NCI-H2029 treated with DMSO at 0.1 percent for 48 hours (cell line): ENCODE data around the gene CBLB.
"Not testable (repeated sequence)": the region's sequence is repeated elsewhere in the genome, so short reads cannot be mapped to it uniquely, and the experiment has no call there.

Source experiments
- DNase-seq: peaks from one replicate; lab custom pipeline; 2025; lab: John Stamatoyannopoulos, UW

CBLB gene

DNA sequence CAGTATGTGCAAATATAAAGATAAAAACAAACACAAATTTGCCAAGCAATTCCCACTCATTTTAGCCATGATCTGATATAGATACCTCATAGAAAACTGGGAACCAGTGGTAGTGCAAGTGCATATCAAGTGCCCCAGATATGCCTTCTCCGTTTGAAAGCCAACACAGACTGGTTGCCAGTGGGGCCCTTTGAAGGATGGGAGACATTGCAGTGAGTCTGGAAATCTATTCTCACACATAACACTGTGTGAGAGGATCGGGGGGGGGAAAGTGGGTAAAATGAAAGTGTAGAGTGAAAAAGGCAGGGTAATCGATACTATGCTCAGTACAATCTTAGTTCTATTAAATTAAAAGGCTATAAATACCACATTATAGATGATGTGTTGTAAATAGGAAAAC, 83.0 kb downstream of the CBLB start:
- DNase-seq, result no peak

- DNase-seq, result no peak
These were observed 85.2 kb downstream of the CBLB start for GRCh38 chr3:105783631-105784030.

- no peak for DNase-seq
These were observed 86.9 kb downstream of the CBLB start for GRCh38 chr3:105781871-105782270.

DNA sequence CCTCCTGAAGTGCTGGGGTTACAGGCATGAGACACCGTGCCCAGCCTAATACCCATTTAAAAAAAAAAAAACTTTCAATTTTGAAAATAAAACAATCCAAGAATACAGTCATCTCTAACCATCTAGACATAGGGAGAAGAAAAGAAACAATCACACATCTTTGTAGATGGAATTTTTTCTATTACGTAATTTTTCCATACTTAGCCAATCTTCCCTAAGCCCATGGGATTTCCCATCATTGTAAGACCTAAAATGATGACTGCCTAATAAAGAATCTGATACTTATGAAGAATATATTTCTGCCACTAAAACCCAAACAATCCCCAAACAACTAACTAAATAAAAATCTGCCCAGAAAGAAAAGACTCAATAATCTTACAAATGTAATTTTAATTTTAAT, 88.7 kb downstream of the CBLB start:
- no peak for DNase-seq

DNA sequence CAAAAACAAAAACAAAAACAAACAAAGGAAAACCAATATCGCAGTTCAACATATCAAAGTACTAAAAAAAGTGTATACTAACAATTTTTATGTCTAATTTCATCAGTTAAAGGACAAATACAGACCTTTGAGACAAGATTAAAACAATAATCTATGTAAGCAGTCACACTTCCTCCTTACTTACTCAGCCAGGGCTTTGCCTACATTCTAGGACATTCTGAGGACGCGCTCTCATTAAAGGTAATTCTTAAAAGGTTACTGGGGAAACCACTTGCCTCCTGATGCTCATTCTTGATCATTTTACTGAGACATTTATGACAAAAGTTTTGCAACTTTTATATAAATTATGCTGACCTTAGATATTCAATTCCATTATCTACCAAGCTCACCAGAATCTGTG, 93.4 kb downstream of the CBLB start:
- no peak for DNase-seq

GRCh38 chr3:105774444-105775180, 94.2 kb downstream of the CBLB start:
- DNase-seq, result no peak

GRCh38 chr3:105773291-105773690, 95.5 kb downstream of the CBLB start:
- DNase-seq, result no peak

- DNase-seq, result no peak
These were observed 96.2 kb downstream of the CBLB start for GRCh38 chr3:105772635-105773034.

DNA sequence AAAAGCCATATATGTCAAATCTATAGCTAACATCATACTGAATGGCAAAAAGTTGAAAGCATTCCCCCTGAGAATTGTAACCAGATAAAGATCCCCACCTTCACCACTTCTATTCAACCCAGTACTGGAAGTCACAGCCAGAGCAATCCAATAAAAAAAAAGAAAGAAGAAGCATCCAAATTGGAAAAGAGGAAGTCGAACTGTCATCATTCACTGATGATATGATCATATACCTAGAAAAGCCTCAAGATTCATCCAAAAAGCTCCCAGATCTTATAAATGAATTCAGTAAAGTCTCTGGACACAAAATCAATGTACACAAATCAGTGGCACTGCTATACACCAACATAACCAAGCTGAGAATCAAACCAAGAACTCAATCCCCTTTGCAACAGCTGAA, 97.4 kb downstream of the CBLB start:
- no peak for DNase-seq

GRCh38 chr3:105770410-105770809, 98.4 kb downstream of the CBLB start:
- no peak for DNase-seq

DNA sequence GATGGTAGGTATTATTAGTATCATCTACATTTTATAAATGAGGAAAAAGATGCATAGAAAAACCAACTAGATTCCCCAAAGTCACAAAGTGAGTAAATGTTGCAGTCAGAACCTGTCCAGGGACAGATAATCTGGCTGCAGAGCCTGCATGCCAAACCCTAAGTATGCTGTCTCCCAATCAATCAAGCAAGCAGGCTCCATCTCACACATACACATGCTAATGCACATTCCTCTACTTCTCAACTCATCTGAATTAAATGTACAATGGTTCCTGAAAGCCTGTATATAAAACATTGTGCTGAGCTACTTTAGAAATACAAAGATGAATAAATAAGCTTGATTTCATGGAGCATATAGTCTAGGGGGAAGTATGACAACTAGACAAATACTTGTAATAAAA, 101.0 kb downstream of the CBLB start:
- no peak for DNase-seq

DNA sequence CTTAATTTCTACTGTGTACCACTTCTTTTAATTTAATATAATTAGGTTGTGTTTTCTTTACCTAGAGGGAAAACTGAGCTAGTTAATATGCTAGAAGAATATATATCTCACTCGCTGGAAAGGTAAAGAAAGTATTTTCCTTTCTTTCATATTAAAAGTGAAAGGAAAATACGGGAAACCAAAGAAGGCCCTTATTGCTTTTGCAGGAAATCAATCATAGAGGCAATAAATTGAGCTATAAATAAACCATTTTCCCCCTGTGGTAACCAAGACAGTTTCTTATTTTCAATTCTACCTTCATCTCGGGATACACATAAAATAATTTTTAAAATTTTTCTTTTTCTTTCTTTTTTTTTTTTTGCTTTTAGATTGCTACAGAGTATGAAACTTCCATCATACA, 101.6 kb downstream of the CBLB start:
- DNase-seq, result no peak

GRCh38 chr3:105765308-105765639, 103.5 kb downstream of the CBLB start:
- no peak for DNase-seq

DNA sequence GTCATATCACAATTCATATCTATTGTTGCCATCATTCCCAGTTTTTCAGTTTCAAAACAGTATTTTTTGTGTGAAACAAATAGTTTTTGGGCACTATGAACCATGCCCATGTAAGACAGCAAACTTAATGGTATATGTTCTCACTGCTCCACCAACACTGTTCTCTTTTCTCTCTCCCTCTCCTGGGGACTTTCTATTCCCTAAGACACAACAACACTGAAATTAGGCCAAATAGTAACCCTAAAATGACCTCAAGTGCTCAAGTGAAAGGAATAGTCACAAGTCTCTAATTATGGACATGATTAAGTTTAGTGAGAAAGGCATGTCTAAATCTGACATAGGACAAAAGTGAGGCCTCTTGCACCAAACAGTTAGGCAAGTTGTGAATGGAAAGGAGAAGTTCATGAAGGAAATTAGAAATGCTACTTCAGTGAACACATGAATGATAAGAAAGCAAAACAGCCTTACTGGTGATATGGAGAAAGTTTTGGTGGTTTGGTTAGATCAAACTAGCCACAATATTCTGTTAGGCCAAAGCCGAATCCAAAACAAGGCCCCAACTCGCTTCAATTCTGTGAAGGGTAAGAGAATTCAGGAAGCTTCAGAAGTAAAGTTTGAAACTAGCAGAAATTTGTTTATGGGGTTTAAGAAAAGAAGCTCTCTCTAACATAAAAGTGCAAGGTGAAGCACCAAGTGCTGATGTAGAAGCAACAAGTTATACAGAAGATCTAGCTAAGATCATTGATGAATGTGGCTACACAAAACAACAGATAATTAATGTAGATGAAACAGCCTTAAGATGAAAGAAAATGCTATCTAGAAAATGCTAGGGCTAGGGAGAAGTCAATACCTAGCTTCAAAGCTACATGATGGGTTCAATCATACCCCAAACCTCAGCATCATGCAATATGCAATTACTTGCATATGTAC, 104.2 kb downstream of the CBLB start:
- DNase-seq, result no peak

DNA sequence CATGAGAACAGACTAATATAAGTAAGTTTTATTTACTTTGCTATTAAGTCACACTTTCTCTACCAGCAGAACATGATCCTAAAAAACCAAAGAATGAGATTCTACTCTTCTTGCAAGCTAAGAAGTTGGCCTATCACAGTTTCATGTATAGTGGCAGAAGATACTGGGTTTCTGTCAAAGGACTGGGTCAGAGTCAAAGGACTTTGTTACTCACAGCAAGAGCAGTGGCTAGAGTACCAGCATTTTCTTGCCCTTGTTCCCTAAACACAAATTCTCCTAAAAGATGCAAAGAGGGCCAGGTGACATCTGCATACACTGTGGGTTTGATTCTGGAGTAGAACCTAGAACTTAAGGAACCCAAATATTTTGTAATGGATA, 105.2 kb downstream of the CBLB start:
- no peak for DNase-seq

DNA sequence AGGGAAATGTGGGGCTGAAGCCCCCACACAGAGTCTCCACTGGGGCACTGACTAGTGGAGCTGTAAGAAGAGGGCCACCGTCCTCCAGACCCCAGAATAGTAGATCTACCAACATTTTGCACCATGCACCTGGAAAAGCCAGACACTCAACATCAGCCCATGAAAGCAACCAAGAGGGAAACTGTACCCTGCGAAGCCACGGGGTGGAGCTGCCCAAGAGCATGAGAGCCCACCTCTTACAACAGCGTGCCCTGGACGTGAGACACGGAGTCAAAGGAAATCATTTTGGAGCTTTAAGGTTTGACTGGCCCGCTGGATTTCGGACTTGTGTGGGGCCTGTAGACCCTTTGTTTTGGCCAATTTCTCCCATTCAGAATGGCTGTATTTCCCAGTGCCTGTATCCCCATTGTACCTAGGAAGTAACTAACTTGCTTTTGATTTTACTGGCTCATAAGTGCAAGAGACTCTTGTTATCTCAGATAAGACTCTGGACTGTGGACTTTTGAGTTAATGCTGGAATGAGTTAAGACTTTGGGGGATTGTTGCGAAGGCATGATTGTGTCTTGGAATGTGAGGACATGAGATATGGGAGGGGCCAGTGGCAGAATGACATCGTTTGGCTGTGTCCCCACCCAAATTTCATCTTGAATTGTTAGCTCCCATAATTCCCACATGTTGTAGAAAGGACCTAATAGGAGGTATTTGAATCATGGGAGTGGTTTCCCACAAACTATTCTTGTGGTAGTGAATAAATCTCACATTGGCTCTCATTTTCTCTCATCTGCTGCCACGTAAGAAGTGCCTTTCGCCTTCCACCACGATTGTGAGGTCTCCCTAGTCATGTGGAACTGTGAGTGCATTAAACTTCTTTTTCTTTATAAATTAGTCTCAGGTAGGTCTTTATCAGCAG, 105.8 kb downstream of the CBLB start:
- no peak for DNase-seq

- DNase-seq, result not testable (repeated sequence)
These were observed 106.6 kb downstream of the CBLB start for GRCh38 chr3:105762214-105762613.

GRCh38 chr3:105759442-105760078, 109.3 kb downstream of the CBLB start:
- DNase-seq, result no peak

GRCh38 chr3:105758451-105758850, 110.4 kb downstream of the CBLB start:
- no peak for DNase-seq

GRCh38 chr3:105755121-105755886, 113.5 kb downstream of the CBLB start:
- DNase-seq, result no peak

GRCh38 chr3:105752791-105753415, 115.9 kb downstream of the CBLB start:
- no peak for DNase-seq
